Measurements from ENCODE around the gene GPR25. TPM values are rescaled to one million over a fixed set of nuclear protein-coding genes. Genes with fewer than 3 reads are reported as not detected.

GPR25 gene
- total RNA-seq, 1 experiment from 2014 or later = not detected

- H4K20me1 ChIP-seq (ENCODE audit: insufficient read depth) = no peaks in the 10 kb centered on the region
- ChIA-PET RAD21 (ENCODE audit: low non-redundant PET in 1 of 2, low total read pairs in 2 of 2, uncharacterized antibody in 2 of 2, unreplicated experiment in 2 of 2) (no interaction called here), POLR2A (interaction anchor here (0.7 kb wide), 1 partner anchor 251 kb away, joined by 3 read pairs; no protein-coding TSS in a partner anchor), CTCF (interaction anchor here (0.8 kb wide), 2 partner anchors 337 to 361 kb away, joined by 3 to 4 read pairs; no protein-coding TSS in a partner anchor)
- H3K79me2 ChIP-seq (ENCODE audit: insufficient read depth, low read length) = no peaks in the 10 kb centered on the region; the same call in 1 of the 2 replicates
- no peaks in the 10 kb centered on the region for H3K36me3 ChIP-seq (ENCODE audit: control insufficient read depth in 1 of 2, insufficient read depth in 2 of 2, low read length in 2 of 2)
- DNase-seq (ENCODE audit: low read depth, low spot score) (no peak), ATAC-seq (no peak)
- H3K9ac ChIP-seq (ENCODE audit: low read length) = peak overlapping the region; percentile 62
- peak overlapping the region; percentile 40; the same call in 1 of the 2 replicates for H3K27ac ChIP-seq (ENCODE audit: low read depth, low read length)
- no peaks in the 10 kb centered on the region for H3K27me3 ChIP-seq (ENCODE audit: insufficient read depth, low read length)
- no peaks in the 10 kb centered on the region for H3K9me3 ChIP-seq (ENCODE audit: control insufficient read depth in 1 of 2, insufficient read depth in 1 of 2, low read depth in 1 of 2, low read length in 2 of 2)
- TF ChIP-seq RAD21 (IDR thresholded peaks at IDR 0.05; ENCODE audit: low read depth) = no peak
- TF ChIP-seq REST (IDR thresholded peaks at IDR 0.05; ENCODE audit: low read depth) = no peak
- no peak for TF ChIP-seq EZH2 (IDR thresholded peaks at IDR 0.05)
- TF ChIP-seq ELF1 (IDR thresholded peaks at IDR 0.05; ENCODE audit: borderline replicate concordance, low read depth) = no peak
- no peak for TF ChIP-seq POLR2A (IDR thresholded peaks at IDR 0.05; ENCODE audit: borderline replicate concordance, extremely low read depth, insufficient read depth, insufficient read length)
- no peak for TF ChIP-seq SRF (IDR thresholded peaks at IDR 0.05; ENCODE audit: low read depth)
- TF ChIP-seq ZBTB33 (IDR thresholded peaks at IDR 0.05; ENCODE audit: extremely low read depth, insufficient replicate concordance, low read length) = no peak
- TF ChIP-seq ZNF274 (IDR thresholded peaks at IDR 0.05; ENCODE audit: low read depth, low read length) = no peak
- TF ChIP-seq SIN3A (IDR thresholded peaks at IDR 0.05; ENCODE audit: low read depth) = no peak
- TF ChIP-seq, protein P1, sequence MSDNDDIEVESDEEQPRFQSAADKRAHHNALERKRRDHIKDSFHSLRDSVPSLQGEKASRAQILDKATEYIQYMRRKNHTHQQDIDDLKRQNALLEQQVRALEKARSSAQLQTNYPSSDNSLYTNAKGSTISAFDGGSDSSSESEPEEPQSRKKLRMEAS (IDR thresholded peaks at IDR 0.05) = no peak
- TF ChIP-seq SP1 (IDR thresholded peaks at IDR 0.05; ENCODE audit: low read depth) = no peak
- no peak for TF ChIP-seq CBX3 (IDR thresholded peaks at IDR 0.05; ENCODE audit: low read depth)
- no peak for TF ChIP-seq CTCF (IDR thresholded peaks at IDR 0.05 in 2 of 3, conservative IDR thresholded peaks at IDR 0.05 in 1 of 3; ENCODE audit: borderline replicate concordance in 1 of 3, insufficient read depth in 1 of 3, low read depth in 2 of 3, low read length in 2 of 3)
- peaks cover 44 to 68% of the 10 kb centered on the region in 2 experiments for H3K4me1 ChIP-seq (ENCODE audit: control insufficient read depth in 1 of 2, insufficient read depth in 2 of 2, low read length in 2 of 2)
- H3K9me2 ChIP-seq (ENCODE audit: insufficient read depth) = no peaks in the 10 kb centered on the region
- intact Hi-C loops (cut with micrococcal nuclease) = no loop called here
- H3K4me3 ChIP-seq (replicated peaks in 1 of 2; ENCODE audit: low read depth in 1 of 2, low read length in 2 of 2) = peak overlapping the region; percentile 63
- no peak overlapping the region for H2AFZ ChIP-seq (ENCODE audit: low read depth, low read length, poor library complexity, severe bottlenecking)
- peak overlapping the region; percentile 97 for H3K4me2 ChIP-seq (ENCODE audit: low read length)
- BruUV-seq (replicated peaks) = no TSS peak
Observed at GRCh38 chr1:200895801-200896530, 23.2 kb downstream of the GPR25 start.

Data from HCT116 (cell line).